GM12878 (cell line): Measurements from ENCODE around the gene SYT3. TPM values are rescaled to one million over a fixed set of nuclear protein-coding genes. Genes with fewer than 3 reads are reported as not detected.

ENCODE experiments used
- CREB1 ChIP-seq: IDR thresholded peaks from 2 replicates; pipeline ENCODE4 v1.6.1; 2012; ENCODE audit warnings: low read depth, mild to moderate bottlenecking, inconsistent platforms
- IKZF1 ChIP-seq: fragments of 450-650 bp; conservative IDR thresholded peaks from 2 replicates; pipeline ENCODE4 v1.6.1; 2017; ENCODE audit warnings: antibody characterized with exemption, mild to moderate bottlenecking
- IKZF2 ChIP-seq, 2 experiments: fragments of 450-650 bp; IDR thresholded peaks; 2 replicates each; pipeline ENCODE4 v1.6.1; 2017; ENCODE audit warnings: mild to moderate bottlenecking in 2 of 2, moderate library complexity in 2 of 2
- MTA3 ChIP-seq: IDR thresholded peaks from 2 replicates; pipeline ENCODE4 v1.6.1; 2012; ENCODE audit warnings: low read length, inconsistent platforms, borderline replicate concordance
- RUNX3 ChIP-seq: IDR thresholded peaks from 2 replicates; pipeline ENCODE4 v1.6.1; 2012; ENCODE audit warnings: low read length, inconsistent platforms
- SPI1 ChIP-seq: IDR thresholded peaks from 2 replicates; pipeline ENCODE4 v1.6.1; 2011; ENCODE audit warnings: low read depth, mild to moderate bottlenecking, low read length, moderate library complexity, borderline replicate concordance; ENCODE audit not compliant: insufficient read depth
- ZNF384 ChIP-seq: IDR thresholded peaks from 2 replicates; pipeline ENCODE4 v1.6.1; 2012; ENCODE audit warnings: low read depth, mild to moderate bottlenecking, low read length, improper control_type of control experiment, borderline replicate concordance
- polyA plus RNA-seq, 11 experiments: library from polyadenylated mRNA; depleted of rRNA in 4 of 11; unstranded in 6 of 11; stranded (reverse) in 5 of 11; fragments of >200 nt; fragmentation: Nextera tagmentation in 4 of 11; fragmentation: Illumina TruSeq in 1 of 11; extraction: Ambion mirVana in 4 of 11; extraction: Trizol in 1 of 11; gene quantifications; 1 replicate in 1 of 11; 2 replicates in 10 of 11; pipeline versions ENCODE4 v1.2.1 to v1.2.3, GENCODE V29; 2011 to 2016; ENCODE audit warnings: inconsistent platforms in 2 of 11, missing spikeins in 2 of 11, low read depth in 1 of 11
- total RNA-seq, 4 experiments: library from RNA; depleted of rRNA in 3 of 4; stranded (reverse); fragments of >200 nt in 3 of 4; fragmentation: Illumina TruSeq in 1 of 4; extraction: Trizol in 1 of 4; gene quantifications; 2 replicates each; pipeline versions ENCODE4 v1.2.1 to v1.2.3, GENCODE V29; 2013 to 2021
- TF ChIP-seq, protein P1 (sequence below): fragments of 450-650 bp; formaldehyde crosslinking; IDR thresholded peaks from 2 replicates; pipeline ENCODE4 v1.4.0; 2022; ENCODE audit warnings: mild to moderate bottlenecking, moderate library complexity
- TF ChIP-seq, protein P2 (sequence below): fragments of 450-650 bp; IDR thresholded peaks from 2 replicates; pipeline ENCODE4 v1.6.1; 2017; ENCODE audit warnings: borderline replicate concordance
- TF ChIP-seq, protein P3 (sequence below): fragments of 450-650 bp; IDR thresholded peaks from 2 replicates; pipeline ENCODE4 v1.6.1; 2016; ENCODE audit warnings: mild to moderate bottlenecking, moderate library complexity, borderline replicate concordance
- TF ChIP-seq, protein P4 (sequence below): fragments of 450-650 bp; formaldehyde crosslinking; IDR thresholded peaks from 2 replicates; pipeline ENCODE4 v1.4.0; 2020; ENCODE audit warnings: mild to moderate bottlenecking, moderate library complexity
- TF ChIP-seq, protein P5 (sequence below): fragments of 450-650 bp; formaldehyde crosslinking; IDR thresholded peaks from 2 replicates; pipeline ENCODE4 v1.5.0; 2022; ENCODE audit warnings: mild to moderate bottlenecking, missing genetic modification characterization

Gene SYT3
- total and polyA plus RNA-seq, 10 of the 15 experiments (the other 5 are each of a cell fraction or from before 2014, with no cell fraction given) = 0.05 to 0.18 TPM; not detected in 8

DNA sequence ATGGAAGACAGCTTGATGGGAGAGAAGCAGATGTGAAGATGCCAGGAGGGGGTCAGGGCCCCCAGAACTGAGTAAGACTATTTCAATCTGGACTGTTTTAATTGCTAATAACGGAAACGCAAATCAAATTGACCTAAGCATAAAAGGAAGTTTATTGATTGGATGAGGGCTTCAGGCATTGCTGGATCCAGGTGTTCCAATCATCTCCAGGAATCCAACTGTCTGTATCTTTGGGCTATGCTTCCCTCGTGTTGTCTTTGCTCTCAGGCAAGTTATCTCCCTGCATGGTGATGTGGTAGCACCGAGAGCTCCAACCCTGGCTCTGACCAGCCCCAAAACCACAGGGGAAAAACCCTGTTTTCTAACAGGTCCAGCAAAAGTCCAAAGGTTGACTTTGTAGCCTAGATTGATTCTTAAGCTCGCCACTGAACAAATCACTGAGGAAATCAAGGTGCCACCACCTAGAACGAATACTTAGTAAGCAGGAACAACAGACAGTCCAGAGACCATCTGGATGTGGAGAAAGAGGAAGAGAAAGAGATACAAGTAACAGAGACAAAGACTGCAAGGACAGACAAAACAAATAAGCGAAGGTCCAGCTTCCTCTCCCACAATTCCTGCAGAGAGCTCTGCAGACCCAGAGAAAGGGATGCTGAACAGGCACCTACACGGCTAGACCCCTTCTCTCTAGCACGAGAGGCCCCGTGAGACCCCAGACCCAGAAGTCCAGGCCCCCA lies 8.4 kb upstream of the SYT3 start (continued):
- TF ChIP-seq, protein P1, sequence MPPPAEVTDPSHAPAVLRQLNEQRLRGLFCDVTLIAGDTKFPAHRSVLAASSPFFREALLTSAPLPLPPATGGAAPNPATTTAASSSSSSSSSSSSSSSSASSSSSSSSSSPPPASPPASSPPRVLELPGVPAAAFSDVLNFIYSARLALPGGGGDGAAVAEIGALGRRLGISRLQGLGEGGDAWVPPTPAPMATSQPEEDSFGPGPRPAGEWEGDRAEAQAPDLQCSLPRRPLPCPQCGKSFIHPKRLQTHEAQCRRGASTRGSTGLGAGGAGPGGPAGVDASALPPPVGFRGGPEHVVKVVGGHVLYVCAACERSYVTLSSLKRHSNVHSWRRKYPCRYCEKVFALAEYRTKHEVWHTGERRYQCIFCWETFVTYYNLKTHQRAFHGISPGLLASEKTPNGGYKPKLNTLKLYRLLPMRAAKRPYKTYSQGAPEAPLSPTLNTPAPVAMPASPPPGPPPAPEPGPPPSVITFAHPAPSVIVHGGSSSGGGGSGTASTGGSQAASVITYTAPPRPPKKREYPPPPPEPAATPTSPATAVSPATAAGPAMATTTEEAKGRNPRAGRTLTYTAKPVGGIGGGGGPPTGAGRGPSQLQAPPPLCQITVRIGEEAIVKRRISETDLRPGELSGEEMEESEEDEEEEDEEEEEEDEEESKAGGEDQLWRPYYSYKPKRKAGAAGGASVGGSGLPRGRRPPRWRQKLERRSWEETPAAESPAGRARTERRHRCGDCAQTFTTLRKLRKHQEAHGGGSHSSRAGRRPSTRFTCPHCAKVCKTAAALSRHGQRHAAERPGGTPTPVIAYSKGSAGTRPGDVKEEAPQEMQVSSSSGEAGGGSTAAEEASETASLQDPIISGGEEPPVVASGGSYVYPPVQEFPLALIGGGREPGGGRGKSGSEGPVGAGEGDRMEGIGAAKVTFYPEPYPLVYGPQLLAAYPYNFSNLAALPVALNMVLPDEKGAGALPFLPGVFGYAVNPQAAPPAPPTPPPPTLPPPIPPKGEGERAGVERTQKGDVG (CRISPR knock-in tag) = no peak
- TF ChIP-seq, protein P2, sequence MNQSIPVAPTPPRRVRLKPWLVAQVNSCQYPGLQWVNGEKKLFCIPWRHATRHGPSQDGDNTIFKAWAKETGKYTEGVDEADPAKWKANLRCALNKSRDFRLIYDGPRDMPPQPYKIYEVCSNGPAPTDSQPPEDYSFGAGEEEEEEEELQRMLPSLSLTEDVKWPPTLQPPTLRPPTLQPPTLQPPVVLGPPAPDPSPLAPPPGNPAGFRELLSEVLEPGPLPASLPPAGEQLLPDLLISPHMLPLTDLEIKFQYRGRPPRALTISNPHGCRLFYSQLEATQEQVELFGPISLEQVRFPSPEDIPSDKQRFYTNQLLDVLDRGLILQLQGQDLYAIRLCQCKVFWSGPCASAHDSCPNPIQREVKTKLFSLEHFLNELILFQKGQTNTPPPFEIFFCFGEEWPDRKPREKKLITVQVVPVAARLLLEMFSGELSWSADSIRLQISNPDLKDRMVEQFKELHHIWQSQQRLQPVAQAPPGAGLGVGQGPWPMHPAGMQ = no peak
- TF ChIP-seq, protein P3, sequence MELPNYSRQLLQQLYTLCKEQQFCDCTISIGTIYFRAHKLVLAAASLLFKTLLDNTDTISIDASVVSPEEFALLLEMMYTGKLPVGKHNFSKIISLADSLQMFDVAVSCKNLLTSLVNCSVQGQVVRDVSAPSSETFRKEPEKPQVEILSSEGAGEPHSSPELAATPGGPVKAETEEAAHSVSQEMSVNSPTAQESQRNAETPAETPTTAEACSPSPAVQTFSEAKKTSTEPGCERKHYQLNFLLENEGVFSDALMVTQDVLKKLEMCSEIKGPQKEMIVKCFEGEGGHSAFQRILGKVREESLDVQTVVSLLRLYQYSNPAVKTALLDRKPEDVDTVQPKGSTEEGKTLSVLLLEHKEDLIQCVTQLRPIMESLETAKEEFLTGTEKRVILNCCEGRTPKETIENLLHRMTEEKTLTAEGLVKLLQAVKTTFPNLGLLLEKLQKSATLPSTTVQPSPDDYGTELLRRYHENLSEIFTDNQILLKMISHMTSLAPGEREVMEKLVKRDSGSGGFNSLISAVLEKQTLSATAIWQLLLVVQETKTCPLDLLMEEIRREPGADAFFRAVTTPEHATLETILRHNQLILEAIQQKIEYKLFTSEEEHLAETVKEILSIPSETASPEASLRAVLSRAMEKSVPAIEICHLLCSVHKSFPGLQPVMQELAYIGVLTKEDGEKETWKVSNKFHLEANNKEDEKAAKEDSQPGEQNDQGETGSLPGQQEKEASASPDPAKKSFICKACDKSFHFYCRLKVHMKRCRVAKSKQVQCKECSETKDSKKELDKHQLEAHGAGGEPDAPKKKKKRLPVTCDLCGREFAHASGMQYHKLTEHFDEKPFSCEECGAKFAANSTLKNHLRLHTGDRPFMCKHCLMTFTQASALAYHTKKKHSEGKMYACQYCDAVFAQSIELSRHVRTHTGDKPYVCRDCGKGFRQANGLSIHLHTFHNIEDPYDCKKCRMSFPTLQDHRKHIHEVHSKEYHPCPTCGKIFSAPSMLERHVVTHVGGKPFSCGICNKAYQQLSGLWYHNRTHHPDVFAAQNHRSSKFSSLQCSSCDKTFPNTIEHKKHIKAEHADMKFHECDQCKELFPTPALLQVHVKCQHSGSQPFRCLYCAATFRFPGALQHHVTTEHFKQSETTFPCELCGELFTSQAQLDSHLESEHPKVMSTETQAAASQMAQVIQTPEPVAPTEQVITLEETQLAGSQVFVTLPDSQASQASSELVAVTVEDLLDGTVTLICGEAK = no peak
- no peak for TF ChIP-seq MTA3
- peak; percentile 53; the same call in 1 of the 2 replicates for TF ChIP-seq IKZF1
- TF ChIP-seq ZNF384 = no peak
- TF ChIP-seq RUNX3 = peak; percentile 69
- TF ChIP-seq, protein P4, sequence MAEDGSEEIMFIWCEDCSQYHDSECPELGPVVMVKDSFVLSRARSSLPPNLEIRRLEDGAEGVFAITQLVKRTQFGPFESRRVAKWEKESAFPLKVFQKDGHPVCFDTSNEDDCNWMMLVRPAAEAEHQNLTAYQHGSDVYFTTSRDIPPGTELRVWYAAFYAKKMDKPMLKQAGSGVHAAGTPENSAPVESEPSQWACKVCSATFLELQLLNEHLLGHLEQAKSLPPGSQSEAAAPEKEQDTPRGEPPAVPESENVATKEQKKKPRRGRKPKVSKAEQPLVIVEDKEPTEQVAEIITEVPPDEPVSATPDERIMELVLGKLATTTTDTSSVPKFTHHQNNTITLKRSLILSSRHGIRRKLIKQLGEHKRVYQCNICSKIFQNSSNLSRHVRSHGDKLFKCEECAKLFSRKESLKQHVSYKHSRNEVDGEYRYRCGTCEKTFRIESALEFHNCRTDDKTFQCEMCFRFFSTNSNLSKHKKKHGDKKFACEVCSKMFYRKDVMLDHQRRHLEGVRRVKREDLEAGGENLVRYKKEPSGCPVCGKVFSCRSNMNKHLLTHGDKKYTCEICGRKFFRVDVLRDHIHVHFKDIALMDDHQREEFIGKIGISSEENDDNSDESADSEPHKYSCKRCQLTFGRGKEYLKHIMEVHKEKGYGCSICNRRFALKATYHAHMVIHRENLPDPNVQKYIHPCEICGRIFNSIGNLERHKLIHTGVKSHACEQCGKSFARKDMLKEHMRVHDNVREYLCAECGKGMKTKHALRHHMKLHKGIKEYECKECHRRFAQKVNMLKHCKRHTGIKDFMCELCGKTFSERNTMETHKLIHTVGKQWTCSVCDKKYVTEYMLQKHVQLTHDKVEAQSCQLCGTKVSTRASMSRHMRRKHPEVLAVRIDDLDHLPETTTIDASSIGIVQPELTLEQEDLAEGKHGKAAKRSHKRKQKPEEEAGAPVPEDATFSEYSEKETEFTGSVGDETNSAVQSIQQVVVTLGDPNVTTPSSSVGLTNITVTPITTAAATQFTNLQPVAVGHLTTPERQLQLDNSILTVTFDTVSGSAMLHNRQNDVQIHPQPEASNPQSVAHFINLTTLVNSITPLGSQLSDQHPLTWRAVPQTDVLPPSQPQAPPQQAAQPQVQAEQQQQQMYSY (CRISPR knock-in tag) = no peak
- TF ChIP-seq, protein P5, sequence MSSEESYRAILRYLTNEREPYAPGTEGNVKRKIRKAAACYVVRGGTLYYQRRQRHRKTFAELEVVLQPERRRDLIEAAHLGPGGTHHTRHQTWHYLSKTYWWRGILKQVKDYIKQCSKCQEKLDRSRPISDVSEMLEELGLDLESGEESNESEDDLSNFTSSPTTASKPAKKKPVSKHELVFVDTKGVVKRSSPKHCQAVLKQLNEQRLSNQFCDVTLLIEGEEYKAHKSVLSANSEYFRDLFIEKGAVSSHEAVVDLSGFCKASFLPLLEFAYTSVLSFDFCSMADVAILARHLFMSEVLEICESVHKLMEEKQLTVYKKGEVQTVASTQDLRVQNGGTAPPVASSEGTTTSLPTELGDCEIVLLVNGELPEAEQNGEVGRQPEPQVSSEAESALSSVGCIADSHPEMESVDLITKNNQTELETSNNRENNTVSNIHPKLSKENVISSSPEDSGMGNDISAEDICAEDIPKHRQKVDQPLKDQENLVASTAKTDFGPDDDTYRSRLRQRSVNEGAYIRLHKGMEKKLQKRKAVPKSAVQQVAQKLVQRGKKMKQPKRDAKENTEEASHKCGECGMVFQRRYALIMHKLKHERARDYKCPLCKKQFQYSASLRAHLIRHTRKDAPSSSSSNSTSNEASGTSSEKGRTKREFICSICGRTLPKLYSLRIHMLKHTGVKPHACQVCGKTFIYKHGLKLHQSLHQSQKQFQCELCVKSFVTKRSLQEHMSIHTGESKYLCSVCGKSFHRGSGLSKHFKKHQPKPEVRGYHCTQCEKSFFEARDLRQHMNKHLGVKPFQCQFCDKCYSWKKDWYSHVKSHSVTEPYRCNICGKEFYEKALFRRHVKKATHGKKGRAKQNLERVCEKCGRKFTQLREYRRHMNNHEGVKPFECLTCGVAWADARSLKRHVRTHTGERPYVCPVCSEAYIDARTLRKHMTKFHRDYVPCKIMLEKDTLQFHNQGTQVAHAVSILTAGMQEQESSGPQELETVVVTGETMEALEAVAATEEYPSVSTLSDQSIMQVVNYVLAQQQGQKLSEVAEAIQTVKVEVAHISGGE (CRISPR knock-in tag) = no peak
- TF ChIP-seq SPI1 = peak; percentile 71; the same call in 1 of the 2 replicates
- no peak for TF ChIP-seq CREB1
- TF ChIP-seq IKZF2 (IDR thresholded peaks at IDR 0.05) = peak in 1 of 2 experiments; percentile 42; a peak in 2 of 4 replicates
